Parathyroid adenoma (tissue), 2 donors: ENCODE measurements around the gene B3GNT3.
A peak's percentile ranks its signal among the peaks of the same experiment; 100 is the strongest.

ENCODE experiments used
- H2AFZ ChIP-seq: fragments of 300-600 bp; sonication (generic); one replicate; pipeline ENCODE4 v1.7.0; 2017; ENCODE audit warnings: antibody characterized with exemption, mild to moderate bottlenecking
- H3K27ac ChIP-seq: fragments of 300-600 bp; sonication (generic); one replicate; pipeline ENCODE4 v1.7.0; 2017
- H3K27me3 ChIP-seq: fragments of 300-600 bp; sonication (generic); one replicate; pipeline ENCODE4 v1.7.0; 2017; ENCODE audit warnings: low read length; ENCODE audit not compliant: control insufficient read depth, insufficient read depth
- H3K36me3 ChIP-seq: fragments of 300-600 bp; sonication (generic); one replicate; pipeline ENCODE4 v1.7.0; 2017; ENCODE audit warnings: low read length; ENCODE audit not compliant: control insufficient read depth, insufficient read depth
- H3K4me1 ChIP-seq: fragments of 300-600 bp; sonication (generic); one replicate; pipeline ENCODE4 v1.7.0; 2017; ENCODE audit warnings: control low read depth
- H3K4me2 ChIP-seq: fragments of 300-600 bp; sonication (generic); one replicate; pipeline ENCODE4 v1.7.0; 2017; ENCODE audit warnings: low read length
- H3K4me3 ChIP-seq: fragments of 300-600 bp; sonication (generic); one replicate; pipeline ENCODE4 v1.7.0; 2017; ENCODE audit warnings: low read depth, low read length
- H3K79me2 ChIP-seq: fragments of 300-600 bp; sonication (generic); one replicate; pipeline ENCODE4 v1.7.0; 2017; ENCODE audit warnings: control low read depth
- H3K9ac ChIP-seq: fragments of 300-600 bp; sonication (generic); one replicate; pipeline ENCODE4 v1.7.0; 2017; ENCODE audit warnings: mild to moderate bottlenecking
- H3K9me3 ChIP-seq: fragments of 300-600 bp; sonication (generic); one replicate; pipeline ENCODE4 v1.7.0; 2017; ENCODE audit warnings: low read length; ENCODE audit not compliant: control insufficient read depth
- CTCF ChIP-seq: fragments of 300-600 bp; sonication (generic); IDR thresholded peaks from one replicate; pipeline ENCODE4 v1.7.0; 2017; ENCODE audit warnings: antibody characterized with exemption, mild to moderate bottlenecking
- donor health status: primary hyperparathyroidism.

B3GNT3 gene

DNA sequence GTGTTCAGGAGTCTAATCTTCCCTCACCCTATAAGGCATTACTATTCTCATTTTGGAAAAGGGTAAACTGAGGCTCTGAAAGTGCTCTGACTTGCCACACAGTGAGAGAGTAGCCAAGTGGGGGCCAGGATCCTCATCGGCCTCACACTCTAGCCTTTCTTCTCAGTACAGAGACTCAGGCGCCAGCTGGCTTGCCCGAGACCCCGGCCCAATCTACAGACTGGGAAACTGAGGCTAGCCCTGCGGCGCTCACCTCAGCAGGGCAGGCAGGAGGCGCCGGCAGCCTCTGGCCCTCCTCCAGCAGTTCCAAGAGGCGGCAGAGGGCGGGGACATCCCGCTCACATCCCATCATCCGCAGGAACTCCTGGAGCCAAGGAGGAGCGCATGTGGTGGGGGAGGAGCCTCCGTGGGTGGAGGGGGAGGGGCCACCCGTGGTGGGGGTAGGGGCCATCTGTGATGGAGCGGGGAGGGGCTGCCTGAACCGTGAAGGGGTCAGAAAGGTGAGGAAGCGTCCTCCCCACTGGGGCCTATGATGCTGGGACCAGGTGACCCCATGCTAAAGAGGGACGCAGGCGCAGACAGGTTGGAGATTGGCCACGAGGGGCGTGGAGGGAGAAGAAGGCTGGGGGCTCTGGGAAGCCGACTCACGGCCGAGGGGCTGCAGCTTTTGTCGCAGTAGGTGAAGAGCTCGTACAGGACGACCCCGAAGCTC is 35.1 kb downstream of the B3GNT3 start:
- Histone ChIP-seq H3K9me3 (no peaks in the 10 kb centered on the region), H3K27me3 (no peaks in the 10 kb centered on the region), H3K4me3 (no peak overlapping the region), H3K4me1 (no peaks in the 10 kb centered on the region), H3K79me2 (no peaks in the 10 kb centered on the region), H3K9ac (no peak overlapping the region), H3K4me2 (peak overlapping the region; percentile 46), H2AFZ (peak overlapping the region; percentile 68), H3K27ac (no peak overlapping the region), H3K36me3 (no peaks in the 10 kb centered on the region)
- TF ChIP-seq CTCF: no peak

GRCh38 chr19:17830567-17831418 is 35.9 kb downstream of the B3GNT3 start:
- Histone ChIP-seq H3K4me1 (no peaks in the 10 kb centered on the region), H3K79me2 (no peaks in the 10 kb centered on the region), H3K4me2 (peak overlapping the region; percentile 46), H3K27ac (no peak overlapping the region), H3K9ac (no peak overlapping the region), H3K36me3 (no peaks in the 10 kb centered on the region), H3K4me3 (no peak overlapping the region), H3K9me3 (no peaks in the 10 kb centered on the region), H2AFZ (peak overlapping the region; percentile 68), H3K27me3 (no peaks in the 10 kb centered on the region)
- no peak for TF ChIP-seq CTCF

DNA sequence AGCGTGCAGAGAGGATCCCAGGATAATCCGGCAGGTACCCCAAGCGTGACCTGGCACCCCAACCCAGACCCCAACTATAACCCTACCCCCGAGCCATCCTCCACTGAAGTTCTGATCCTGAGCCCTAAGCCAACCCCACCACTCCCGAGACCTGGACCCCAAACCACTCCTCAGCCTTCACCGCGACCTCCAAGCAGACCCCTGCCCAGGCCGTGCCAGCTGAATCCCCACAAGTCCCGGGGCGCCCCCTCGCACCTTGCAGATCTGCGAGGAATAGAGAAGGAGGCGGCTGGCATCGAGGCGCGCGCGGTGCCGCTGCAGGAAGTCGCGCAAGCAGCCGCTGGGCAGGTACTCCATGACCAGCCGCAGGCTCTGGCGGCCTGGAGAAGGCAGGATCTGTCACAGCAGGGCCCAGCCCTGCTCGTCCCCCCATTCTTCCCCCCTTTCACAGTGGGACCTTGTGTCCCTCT is 36.5 kb downstream of the B3GNT3 start:
- Histone ChIP-seq H3K79me2 (no peaks in the 10 kb centered on the region), H3K4me2 (no peak overlapping the region), H3K4me3 (no peak overlapping the region), H3K4me1 (no peaks in the 10 kb centered on the region), H3K27me3 (no peaks in the 10 kb centered on the region), H3K27ac (no peak overlapping the region), H2AFZ (no peak overlapping the region), H3K36me3 (no peaks in the 10 kb centered on the region), H3K9ac (no peak overlapping the region), H3K9me3 (no peaks in the 10 kb centered on the region)
- TF ChIP-seq CTCF: no peak

GRCh38 chr19:17832443-17833208 is 37.7 kb downstream of the B3GNT3 start:
- no peaks in the 10 kb centered on the region for H3K36me3 ChIP-seq
- TF ChIP-seq CTCF: no peak
- no peak overlapping the region for H3K4me2 ChIP-seq
- H3K27me3 ChIP-seq: no peaks in the 10 kb centered on the region
- H3K4me3 ChIP-seq: no peak overlapping the region
- no peaks in the 10 kb centered on the region for H3K79me2 ChIP-seq
- H3K9me3 ChIP-seq: no peaks in the 10 kb centered on the region
- H3K27ac ChIP-seq: no peak overlapping the region
- H2AFZ ChIP-seq: no peak overlapping the region
- no peaks in the 10 kb centered on the region for H3K4me1 ChIP-seq
- no peak overlapping the region for H3K9ac ChIP-seq
